Activated T-helper 1 cell treated with anti-CD3 and anti-CD28 coated beads, Interleukin-2, amount 50 U/mL, for 16 hours (primary cell): Measurements from ENCODE around the gene CDYL.

ENCODE experiments used
- DNase-seq, 2 donors: peaks; one replicate each; pipeline ENCODE4 v3.0.0-alpha.2; 2020; ENCODE audit warnings: low read depth in 1 of 2, low spot score in 1 of 2

CDYL gene

DNA sequence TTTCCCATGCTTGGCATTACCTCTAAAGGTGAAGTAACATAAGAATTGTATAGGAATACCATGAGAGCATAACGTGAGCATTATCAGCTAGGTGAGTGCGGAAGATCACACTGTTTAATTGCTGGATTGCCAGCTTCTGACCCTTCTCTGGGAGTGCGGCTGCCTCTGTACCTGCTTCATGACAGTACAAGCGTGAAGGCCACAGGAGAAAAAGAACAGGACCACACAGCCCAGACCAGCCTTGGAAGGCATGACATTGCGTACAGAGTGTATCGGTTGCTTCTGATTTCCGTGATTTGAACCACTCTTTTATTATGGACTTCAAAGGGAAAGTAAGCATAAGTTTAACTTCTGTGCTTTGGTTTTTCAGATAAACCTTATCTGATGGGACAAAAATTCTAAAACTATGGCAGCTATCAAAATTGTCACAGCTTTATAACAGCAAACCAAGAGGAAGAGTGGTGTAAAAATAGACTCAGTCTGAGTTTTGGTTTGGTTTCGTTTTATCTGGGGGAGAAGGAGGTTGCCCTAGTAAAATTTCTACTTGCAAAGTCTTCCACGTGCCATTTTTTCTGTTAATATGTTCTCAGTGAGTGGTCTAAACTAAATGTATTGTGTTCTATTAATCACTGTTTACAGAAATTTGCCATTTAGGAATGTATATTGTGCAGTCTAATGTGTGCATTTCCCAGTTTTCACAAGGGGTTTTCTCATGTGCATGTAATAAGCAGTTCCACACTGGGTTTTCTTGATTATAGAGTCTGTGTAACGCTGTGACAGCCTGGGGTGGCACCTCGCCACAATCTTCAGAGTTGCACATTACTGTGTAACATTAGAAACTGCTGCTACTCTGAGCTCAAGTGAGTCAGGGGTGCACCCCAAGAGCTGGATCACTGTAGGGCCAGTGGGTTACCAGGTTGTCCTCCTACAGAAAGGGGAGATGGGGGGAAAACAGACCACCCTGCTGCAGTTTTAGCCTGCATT is 130.4 kb downstream of the CDYL start:
- no peak for DNase-seq

GRCh38 chr6:4907602-4908001 is 131.4 kb downstream of the CDYL start:
- DNase-seq = no peak

DNA sequence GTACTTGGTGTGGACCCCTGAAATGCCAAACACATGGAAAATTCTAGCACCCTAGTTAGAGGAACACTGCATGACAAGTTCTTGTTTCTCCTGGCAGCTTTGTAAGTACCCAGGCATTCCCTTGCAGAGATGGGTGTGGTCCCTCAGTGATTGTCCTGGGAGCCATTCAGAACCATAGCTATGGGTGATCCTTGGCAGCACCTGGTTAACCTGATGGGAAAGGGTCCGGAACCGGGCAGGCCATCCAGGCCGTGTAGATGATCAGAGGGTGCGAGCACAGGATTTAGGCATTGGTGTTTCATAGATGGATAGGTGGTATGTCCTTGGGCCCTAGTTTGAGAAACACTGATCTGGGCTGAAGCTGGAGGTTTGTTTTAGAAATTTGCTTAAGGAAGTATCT is 131.9 kb downstream of the CDYL start:
- no peak for DNase-seq

DNA sequence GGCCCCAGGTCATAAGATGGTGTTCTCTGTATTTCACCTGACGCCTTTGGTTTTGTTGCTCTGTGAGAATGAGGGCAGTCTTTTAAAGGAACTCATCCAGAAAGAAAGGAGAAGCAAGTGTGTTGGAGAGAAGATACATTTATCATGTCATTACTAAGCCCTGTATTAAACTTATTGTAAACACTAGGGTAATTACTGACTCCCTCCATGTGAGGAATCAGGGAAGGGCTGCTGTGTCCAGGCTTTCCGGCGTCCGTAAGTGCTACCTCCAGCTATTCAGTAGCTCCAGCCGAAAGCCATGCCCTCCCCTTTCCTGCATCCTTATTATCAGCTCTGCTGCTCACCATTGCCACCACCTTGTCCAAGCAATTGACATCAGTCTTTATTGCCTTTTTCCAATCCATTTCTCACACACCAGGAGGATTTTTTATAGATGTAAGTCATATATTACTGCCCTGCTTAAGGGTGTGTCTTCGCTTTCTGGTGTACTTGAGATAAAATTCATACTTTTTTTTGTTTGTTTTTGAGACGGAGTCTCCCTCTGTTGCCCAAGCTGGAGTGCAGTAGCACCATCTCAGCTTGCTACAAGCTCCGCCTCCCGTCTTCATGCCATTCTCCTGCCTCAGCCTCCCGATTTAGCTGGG is 133.0 kb downstream of the CDYL start:
- DNase-seq = no peak

GRCh38 chr6:4910037-4910760 is 134.0 kb downstream of the CDYL start:
- DNase-seq = no peak

DNA sequence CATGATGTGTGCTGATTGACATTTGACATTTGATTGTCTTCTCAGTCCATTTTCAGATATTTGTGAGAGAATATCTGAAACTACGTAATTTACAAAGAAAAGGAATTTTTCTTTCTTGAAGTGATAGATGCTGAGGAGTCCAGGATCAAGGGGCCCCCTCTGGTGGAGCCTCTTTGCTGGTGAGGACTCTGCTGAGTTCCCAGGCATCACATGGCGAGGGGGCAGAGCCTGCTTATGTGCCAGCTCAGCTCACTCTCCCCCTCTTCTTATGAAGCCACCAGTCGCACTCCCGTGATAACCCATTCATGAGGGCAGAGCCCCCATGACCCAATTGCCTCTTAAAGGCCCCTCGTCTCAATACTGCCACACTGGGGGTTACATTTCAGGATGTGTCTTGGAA is 136.4 kb downstream of the CDYL start:
- no peak for DNase-seq

GRCh38 chr6:4913705-4914419 is 137.7 kb downstream of the CDYL start:
- no peak for DNase-seq

GRCh38 chr6:4914420-4915159 is 138.4 kb downstream of the CDYL start:
- no peak for DNase-seq

- no peak for DNase-seq
These were observed 140.9 kb downstream of the CDYL start for GRCh38 chr6:4916954-4917561.

- DNase-seq = no peak
These were observed 144.8 kb downstream of the CDYL start for GRCh38 chr6:4920914-4921410.

DNA sequence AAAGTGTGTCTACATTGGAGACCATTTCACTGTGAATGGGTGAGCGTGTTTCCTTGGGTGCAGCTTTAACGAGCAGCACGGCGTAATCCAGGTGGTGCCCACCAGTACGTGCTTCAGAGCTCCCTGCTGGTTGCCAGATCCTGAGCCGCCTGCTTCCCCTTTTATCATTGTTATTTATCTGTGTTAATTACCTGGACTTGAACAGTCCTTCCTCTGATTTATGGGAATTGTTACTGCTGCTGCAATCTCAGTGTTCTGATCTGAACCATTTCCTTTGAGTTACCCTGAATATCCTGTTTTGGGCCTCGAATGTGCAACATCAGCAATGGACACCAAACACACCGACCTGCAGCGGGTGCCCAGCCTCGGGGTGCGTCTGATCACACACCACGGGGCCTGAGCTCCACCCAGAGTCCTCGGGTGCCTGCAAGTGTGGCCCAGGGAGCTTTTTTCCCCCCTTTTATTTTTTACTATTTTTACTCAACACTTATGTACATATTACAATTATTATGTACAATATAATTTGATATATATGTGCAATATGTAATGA is 146.4 kb downstream of the CDYL start:
- no peak for DNase-seq

- no peak for DNase-seq
These were observed 146.9 kb downstream of the CDYL start for GRCh38 chr6:4923081-4923480.

- DNase-seq = no peak
These were observed 148.6 kb downstream of the CDYL start for GRCh38 chr6:4924661-4925271.

GRCh38 chr6:4925580-4925979 is 149.4 kb downstream of the CDYL start:
- no peak for DNase-seq

DNA sequence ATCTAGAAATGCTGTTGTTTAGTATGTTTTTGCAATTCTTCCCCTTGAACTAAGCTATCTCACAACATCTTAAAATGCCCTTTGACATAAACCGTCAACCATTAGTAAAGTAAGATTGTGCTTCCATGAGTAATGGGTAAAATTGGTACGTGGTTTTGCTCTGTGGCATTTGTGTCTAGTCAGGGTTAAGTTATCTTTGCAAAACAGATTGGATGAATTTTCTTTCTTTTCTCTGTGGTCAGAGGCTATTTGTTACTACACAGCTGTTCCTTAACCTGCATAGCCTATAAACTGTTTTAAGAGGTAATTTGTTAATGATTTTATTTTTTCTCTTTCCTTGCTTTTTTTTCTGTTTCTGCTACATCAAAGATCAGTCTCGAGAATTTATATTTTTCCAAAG is 152.2 kb downstream of the CDYL start:
- no peak for DNase-seq

DNA sequence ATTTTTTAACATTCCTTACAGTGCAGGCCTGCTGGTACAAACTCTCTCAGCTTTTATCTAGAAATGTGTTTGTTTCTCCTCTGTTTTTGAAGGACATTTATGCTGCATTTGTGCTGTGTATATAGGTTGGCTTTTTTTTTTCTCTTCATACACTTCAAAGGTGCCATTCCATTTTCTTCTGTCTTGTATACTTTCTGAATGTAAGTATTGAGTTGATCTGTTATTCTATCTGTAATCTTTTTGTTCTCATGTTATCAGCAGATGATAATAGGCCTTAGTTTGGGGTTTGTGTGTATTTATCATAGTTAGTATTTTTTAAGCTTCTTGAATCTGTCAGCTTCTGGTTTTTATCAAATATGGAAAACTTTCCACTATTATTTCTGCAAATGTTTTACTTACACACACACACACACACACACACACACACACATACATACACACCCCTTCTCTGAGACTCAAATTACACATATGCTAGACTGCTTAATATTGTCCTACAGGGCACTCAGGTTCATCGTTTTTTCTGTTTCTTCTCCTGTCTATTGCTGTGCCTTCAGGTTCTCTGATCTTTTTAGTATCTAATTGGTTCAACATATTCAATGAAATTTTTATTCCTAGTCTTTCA is 153.0 kb downstream of the CDYL start:
- DNase-seq = no peak

DNA sequence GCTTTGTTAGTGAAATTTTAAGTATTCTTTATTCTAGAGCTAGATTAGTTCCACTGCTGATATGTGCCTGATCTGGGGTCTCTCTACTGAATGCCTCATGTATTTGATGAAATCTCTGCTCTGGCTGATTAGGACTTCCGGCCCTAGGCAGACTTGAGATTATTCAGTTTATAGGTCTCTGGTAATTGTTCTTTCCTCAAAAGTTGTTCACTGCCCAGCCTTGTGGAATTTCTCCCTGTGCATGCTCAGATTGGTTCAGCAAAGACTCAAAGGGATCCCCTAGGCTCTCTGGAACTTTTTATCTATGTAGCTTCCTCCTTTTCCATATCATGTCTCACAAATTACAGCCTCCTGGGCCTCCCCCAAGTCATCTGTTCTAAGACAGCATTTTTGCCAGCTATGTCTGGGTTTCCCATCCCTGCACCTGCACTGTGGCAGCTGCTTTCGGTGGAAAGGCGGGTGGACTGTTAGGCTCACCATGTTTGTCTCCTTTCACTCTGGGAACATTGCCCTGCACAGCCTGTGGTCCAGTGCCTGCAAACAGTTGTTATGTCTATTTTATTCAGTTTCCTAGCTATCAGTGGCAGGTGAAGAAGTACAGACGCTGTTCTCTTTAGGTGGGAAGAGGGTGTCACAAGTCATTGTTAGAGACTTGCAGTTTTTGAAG is 154.0 kb downstream of the CDYL start:
- no peak for DNase-seq
